Gastroesophageal sphincter (tissue), 3 donors: Measurements from ENCODE around the gene TCF7L2.

Experiments used
- CTCF ChIP-seq, 4 experiments: fragments of 200-600 bp in 2 of 4; fragments of 450-650 bp in 2 of 4; sonication (generic) in 1 of 4; IDR thresholded peaks; one replicate each; pipeline ENCODE4 v1.5.1; 2017 to 2019; ENCODE audit warnings: antibody characterized with exemption in 4 of 4, mild to moderate bottlenecking in 2 of 4, moderate library complexity in 2 of 4
- POLR2A ChIP-seq, 2 donors: fragments of 450-650 bp; IDR thresholded peaks; one replicate each; pipeline ENCODE4 v1.6.1; 2017; ENCODE audit warnings: antibody characterized with exemption in 2 of 2, mild to moderate bottlenecking in 2 of 2, moderate library complexity in 1 of 2
- POLR2AphosphoS5 ChIP-seq: sonication (generic); formaldehyde crosslinking; IDR thresholded peaks from one replicate; pipeline ENCODE4 v1.6.1; 2017; ENCODE audit warnings: antibody characterized with exemption

GRCh38 chr10:113000442-113000841 lies 50.4 kb downstream of the TCF7L2 start:
- TF ChIP-seq CTCF (IDR thresholded peaks at IDR 0.05) (no peak), POLR2A (IDR thresholded peaks at IDR 0.05) (no peak), POLR2AphosphoS5 (no peak)
